GM23338 (cell line): ENCODE results near the gene SMG1. TPM values are rescaled to one million over a fixed set of nuclear protein-coding genes. Genes with fewer than 3 reads are reported as not detected.
A peak's percentile ranks its signal among the peaks of the same experiment; 100 is the strongest.

Experiments
- ATAC-seq: fragments of 200-7000 bp; cut with Tn5 transposase; 3 replicates; pipeline ENCODE4 v1.9.1; 2020
- DNase-seq: peaks from one replicate; pipeline ENCODE4 v3.0.0-alpha.2; 2015; ENCODE audit warnings: low spot score
- H2AFZ ChIP-seq: fragments of 200-600 bp; sonication (generic); 2 replicates; pipeline ENCODE4 v1.8.0; 2016; ENCODE audit warnings: antibody characterized with exemption, mild to moderate bottlenecking, moderate library complexity
- H3F3A ChIP-seq: fragments of 200-600 bp; sonication (generic); replicated peaks from 2 replicates; pipeline ENCODE4 v1.8.0; 2017; ENCODE audit warnings: antibody characterized with exemption, mixed run types, low read depth
- H3K27ac ChIP-seq: fragments of 200-600 bp; sonication (generic); 2 replicates; pipeline ENCODE4 v1.6.1; 2016; ENCODE audit warnings: low read depth
- H3K27me3 ChIP-seq: fragments of 200-600 bp; sonication (generic); 2 replicates; pipeline ENCODE4 v1.8.0; 2016; ENCODE audit warnings: mild to moderate bottlenecking, mixed run types, moderate library complexity; ENCODE audit not compliant: insufficient read depth
- H3K36me3 ChIP-seq: fragments of 200-600 bp; sonication (generic); 2 replicates; pipeline ENCODE4 v1.8.0; 2016; ENCODE audit warnings: mild to moderate bottlenecking; ENCODE audit not compliant: insufficient read depth
- H3K4me1 ChIP-seq: fragments of 200-600 bp; sonication (generic); 2 replicates; pipeline ENCODE4 v1.8.0; 2016; ENCODE audit warnings: mild to moderate bottlenecking, moderate library complexity; ENCODE audit not compliant: insufficient read depth
- H3K4me2 ChIP-seq: fragments of 200-600 bp; sonication (generic); 2 replicates; pipeline ENCODE4 v1.7.1; 2017; ENCODE audit warnings: mixed run types
- H3K4me3 ChIP-seq: fragments of 200-600 bp; sonication (generic); 2 replicates; pipeline ENCODE4 v1.6.1; 2016; ENCODE audit warnings: mixed run types
- H3K79me2 ChIP-seq: fragments of 200-600 bp; sonication (generic); replicated peaks from 2 replicates; pipeline ENCODE4 v1.8.0; 2017; ENCODE audit warnings: mild to moderate bottlenecking; ENCODE audit not compliant: insufficient read depth
- H3K9me2 ChIP-seq: fragments of 200-600 bp; sonication (generic); 2 replicates; pipeline ENCODE4 v1.8.0; 2017; ENCODE audit not compliant: insufficient read depth
- H4K20me1 ChIP-seq: fragments of 200-600 bp; sonication (generic); replicated peaks from 2 replicates; pipeline ENCODE4 v1.8.0; 2017; ENCODE audit warnings: mild to moderate bottlenecking; ENCODE audit not compliant: insufficient read depth
- H3K27ac Mint-ChIP-seq: 2 replicates; pipeline ENCODE4 v1.8.0; 2020; ENCODE audit warnings: inconsistent platforms, mild to moderate bottlenecking, moderate library complexity, mixed read lengths
- H3K27me3 Mint-ChIP-seq: 3 replicates; pipeline ENCODE4 v1.8.0; 2022; ENCODE audit warnings: low read depth, mild to moderate bottlenecking, moderate library complexity, mixed read lengths, inconsistent platforms; ENCODE audit not compliant: insufficient read depth, poor library complexity
- H3K36me3 Mint-ChIP-seq: 3 replicates; pipeline ENCODE4 v1.8.0; 2021; ENCODE audit warnings: low read depth, mild to moderate bottlenecking, inconsistent platforms, moderate library complexity, mixed read lengths
- H3K4me1 Mint-ChIP-seq: 3 replicates; pipeline ENCODE4 v1.8.0; 2020; ENCODE audit warnings: mild to moderate bottlenecking, inconsistent platforms, mixed read lengths
- H3K4me3 Mint-ChIP-seq: 3 replicates; pipeline ENCODE4 v1.8.0; 2021; ENCODE audit warnings: moderate library complexity, mild to moderate bottlenecking, inconsistent platforms, mixed read lengths
- H3K9me3 Mint-ChIP-seq: 3 replicates; pipeline ENCODE4 v1.8.0; 2020; ENCODE audit warnings: moderate library complexity, mild to moderate bottlenecking, inconsistent platforms, mixed read lengths
- CREB1 ChIP-seq: fragments of 250-450 bp; sonication (Bioruptor Pico); IDR thresholded peaks from 2 replicates; pipeline ENCODE4 v1.5.0; 2020; ENCODE audit warnings: low read depth, mild to moderate bottlenecking, moderate library complexity
- CTCF ChIP-seq, 2 experiments: fragments of 200-600 bp in 1 of 2; sonication (generic) in 1 of 2; conservative IDR thresholded peaks; 2 replicates each; pipeline versions ENCODE4 v1.5.1 to v1.6.1; 2016 to 2017; ENCODE audit warnings: antibody characterized with exemption in 2 of 2, low read depth in 2 of 2, mild to moderate bottlenecking in 2 of 2, moderate library complexity in 1 of 2
- ETS1 ChIP-seq: IDR thresholded peaks from 2 replicates; pipeline ENCODE4 v1.6.1; 2016; ENCODE audit warnings: antibody characterized with exemption
- EZH2phosphoT487 ChIP-seq: fragments of 200-600 bp; sonication (generic); IDR thresholded peaks from one replicate; pipeline ENCODE4 v1.8.1; 2018; ENCODE audit warnings: antibody characterized with exemption; ENCODE audit not compliant: unreplicated experiment
- JUNB ChIP-seq: IDR thresholded peaks from one replicate; pipeline ENCODE4 v1.6.1; 2016; ENCODE audit warnings: antibody characterized with exemption; ENCODE audit not compliant: unreplicated experiment
- NANOG ChIP-seq: IDR thresholded peaks from 2 replicates; pipeline ENCODE4 v1.6.1; 2016; ENCODE audit warnings: antibody characterized with exemption, borderline replicate concordance
- POLR2AphosphoS5 ChIP-seq: IDR thresholded peaks from 2 replicates; pipeline ENCODE4 v1.6.1; 2016; ENCODE audit warnings: antibody characterized with exemption, low read depth
- STAT1 ChIP-seq: IDR thresholded peaks from one replicate; pipeline ENCODE4 v1.6.1; 2016; ENCODE audit warnings: antibody characterized with exemption; ENCODE audit not compliant: unreplicated experiment
- ZNF114 ChIP-seq: fragments of 250-450 bp; sonication (Bioruptor Pico); IDR thresholded peaks from 2 replicates; pipeline ENCODE4 v1.5.0; 2020; ENCODE audit warnings: mild to moderate bottlenecking, moderate library complexity
- ZNF462 ChIP-seq: fragments of 250-450 bp; sonication (Bioruptor Pico); IDR thresholded peaks from 2 replicates; pipeline ENCODE4 v1.5.0; 2020; ENCODE audit warnings: mild to moderate bottlenecking, moderate library complexity
- polyA plus RNA-seq: library from polyadenylated mRNA; unstranded; fragments of >200 nt; fragmentation: Nextera tagmentation; extraction: Ambion mirVana; gene quantifications from 2 replicates; pipeline ENCODE4 v1.2.1, GENCODE V29; 2016
- total RNA-seq: library from RNA; depleted of rRNA; stranded (reverse); fragments of >200 nt; shearing (Covaris generic); gene quantifications from 2 replicates; pipeline ENCODE4 v1.2.3, GENCODE V29; 2014

SMG1 gene
- total and polyA plus RNA-seq, 2 experiments from 2014 or later: 18.6 to 119 TPM

- no peaks in the 10 kb centered on the region for H4K20me1 ChIP-seq
- H3K4me3 ChIP-seq: no peak overlapping the region
- TF ChIP-seq POLR2AphosphoS5: no peak
- TF ChIP-seq STAT1: no peak
- TF ChIP-seq NANOG: no peak
- no peak for TF ChIP-seq ETS1
- no peak for TF ChIP-seq CTCF (conservative IDR thresholded peaks at IDR 0.05; ENCODE audit: low read depth in 2 of 2)
- TF ChIP-seq ZNF114 (CRISPR knock-in tag): no peak
- TF ChIP-seq EZH2phosphoT487: no peak
- no peak for TF ChIP-seq ZNF462 (CRISPR knock-in tag)
- no peak for TF ChIP-seq CREB1 (CRISPR knock-in tag)
- no peak for TF ChIP-seq JUNB
- H3K27me3 Mint-ChIP-seq: peaks cover 8% of the 10 kb centered on the region
- H3F3A ChIP-seq: peaks cover 3% of the 10 kb centered on the region; the same call in 1 of the 2 replicates
- H3K27ac Mint-ChIP-seq: no peak overlapping the region
- no peaks in the 10 kb centered on the region for H3K36me3 ChIP-seq
- peak; percentile 61 for DNase-seq
- no peaks in the 10 kb centered on the region for H3K79me2 ChIP-seq
- peak; percentile 55 for ATAC-seq
- H3K36me3 Mint-ChIP-seq: no peaks in the 10 kb centered on the region
- H3K4me1 Mint-ChIP-seq: peaks cover 9% of the 10 kb centered on the region
- 0 out of 3 replicates have a peak, but pooled peaks cover 5% of the 10 kb centered on the region for H3K9me3 Mint-ChIP-seq
- peak overlapping the region; percentile 60 for H3K27ac ChIP-seq
- no peaks in the 10 kb centered on the region for H3K9me2 ChIP-seq
- H2AFZ ChIP-seq: no peak overlapping the region; the same call in 1 of the 2 replicates
- no peak overlapping the region for H3K4me3 Mint-ChIP-seq
- H3K27me3 ChIP-seq: no peaks in the 10 kb centered on the region
- peaks cover 12% of the 10 kb centered on the region for H3K4me1 ChIP-seq
- H3K4me2 ChIP-seq: peak overlapping the region; percentile 52; the same call in 1 of the 2 replicates
Measured at GRCh38 chr16:18945233-18945632, 19.0 kb upstream of the SMG1 start.
